GM10847 (cell line): ENCODE measurements around the gene CISTR.

ENCODE experiments used
- POLR2A ChIP-seq: IDR thresholded peaks from 2 replicates; pipeline ENCODE4 v1.6.1; 2011; ENCODE audit not compliant: insufficient read length; ENCODE audit errors: extremely low read depth

The CISTR gene

DNA sequence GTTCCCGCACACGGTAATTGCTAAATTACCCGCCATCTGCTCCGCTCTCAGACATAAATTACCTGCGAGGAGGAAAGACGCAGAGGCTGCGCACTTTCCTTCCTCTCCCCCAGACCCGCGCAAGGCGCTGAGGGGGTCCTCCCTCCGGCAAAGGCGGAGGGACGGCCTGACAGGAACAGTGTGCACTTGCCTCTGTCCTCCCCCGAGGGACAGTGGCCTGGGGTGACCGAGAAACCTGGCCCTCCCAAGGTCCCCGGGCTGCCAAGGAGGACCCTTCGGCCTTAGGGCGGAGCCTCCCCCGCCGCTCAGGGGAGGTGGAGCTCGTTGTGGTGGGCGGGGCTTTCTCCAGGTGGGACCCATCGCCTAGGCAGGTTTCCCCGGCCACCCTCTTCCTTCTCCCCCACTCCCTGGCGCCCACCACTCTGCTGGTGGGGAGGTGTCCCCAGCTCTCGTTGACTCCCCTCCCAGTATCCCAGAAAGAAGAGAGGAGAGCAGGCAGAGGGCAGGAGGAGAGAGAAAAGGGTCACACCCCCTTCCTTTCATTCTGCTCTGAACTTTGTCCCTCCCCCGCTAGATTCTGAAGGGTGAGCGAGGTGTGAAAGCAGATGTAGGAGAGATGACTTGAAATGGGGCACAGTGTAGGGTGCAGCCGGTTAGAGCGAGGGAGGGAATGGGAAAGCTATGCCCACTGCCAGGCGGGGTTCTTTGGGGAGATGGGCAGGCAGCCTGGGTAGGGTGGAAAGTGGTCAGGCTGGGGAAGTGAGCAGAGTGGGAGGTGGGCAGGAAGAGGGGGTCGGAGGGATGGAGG, 13.2 kb downstream of the CISTR start:
- no peak for TF ChIP-seq POLR2A

DNA sequence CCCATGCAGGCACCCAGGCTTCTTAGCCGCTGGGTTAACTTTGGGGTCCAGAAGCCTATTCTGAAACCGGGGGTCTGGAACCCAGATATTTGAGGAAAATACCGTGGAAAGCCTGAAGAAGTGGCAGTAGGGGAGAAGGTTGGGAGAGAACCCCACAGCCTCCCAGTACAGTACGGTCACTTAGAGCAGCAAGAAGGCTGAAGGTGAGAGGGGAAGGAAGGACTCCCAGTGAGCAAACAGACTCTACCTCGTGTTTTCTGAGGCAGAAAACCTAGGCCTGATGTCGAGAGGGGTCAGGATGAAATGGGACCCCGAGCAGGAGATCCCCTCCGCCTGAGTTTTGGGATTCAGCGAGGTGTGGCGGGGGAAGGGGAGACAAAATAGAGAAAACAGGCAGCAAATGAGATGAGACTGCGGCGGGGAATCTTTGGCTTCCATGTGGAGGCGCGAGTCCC, 13.8 kb downstream of the CISTR start:
- no peak for TF ChIP-seq POLR2A

DNA sequence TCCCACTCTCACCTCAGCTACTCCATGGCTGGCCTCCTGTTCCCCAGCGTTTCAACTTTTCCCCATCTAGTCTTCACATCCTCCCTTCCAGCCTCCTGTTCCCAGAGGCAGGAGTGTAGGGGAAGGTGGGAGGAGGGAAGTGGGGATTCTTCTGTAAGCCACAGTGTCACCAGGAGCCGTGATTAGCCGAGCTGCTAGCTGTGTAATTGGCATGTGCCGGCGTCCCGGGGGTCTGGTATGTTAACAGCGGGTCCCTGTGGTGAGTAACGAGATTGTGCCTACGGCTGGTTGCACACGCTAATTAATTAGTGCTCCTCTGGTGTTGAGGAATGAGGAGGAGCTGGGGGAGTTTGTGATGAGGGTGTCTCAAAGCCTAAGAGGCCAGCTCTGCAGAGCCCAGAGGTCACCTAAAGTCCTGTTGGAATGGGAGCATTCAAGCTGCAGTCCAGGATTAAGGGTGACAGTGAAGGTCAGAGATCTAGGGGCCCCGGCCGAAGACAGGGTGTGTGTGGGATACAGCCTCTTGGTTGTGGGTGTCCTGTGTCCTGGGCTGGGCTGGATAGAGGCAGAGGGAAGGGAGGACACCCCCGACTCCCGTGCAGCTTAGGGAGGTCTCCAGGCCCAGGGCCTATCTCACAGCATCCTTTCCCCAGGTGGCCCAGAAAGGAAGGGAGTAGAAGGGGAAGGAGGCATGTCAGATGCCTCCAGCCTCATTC, 14.5 kb downstream of the CISTR start:
- TF ChIP-seq POLR2A, result no peak

DNA sequence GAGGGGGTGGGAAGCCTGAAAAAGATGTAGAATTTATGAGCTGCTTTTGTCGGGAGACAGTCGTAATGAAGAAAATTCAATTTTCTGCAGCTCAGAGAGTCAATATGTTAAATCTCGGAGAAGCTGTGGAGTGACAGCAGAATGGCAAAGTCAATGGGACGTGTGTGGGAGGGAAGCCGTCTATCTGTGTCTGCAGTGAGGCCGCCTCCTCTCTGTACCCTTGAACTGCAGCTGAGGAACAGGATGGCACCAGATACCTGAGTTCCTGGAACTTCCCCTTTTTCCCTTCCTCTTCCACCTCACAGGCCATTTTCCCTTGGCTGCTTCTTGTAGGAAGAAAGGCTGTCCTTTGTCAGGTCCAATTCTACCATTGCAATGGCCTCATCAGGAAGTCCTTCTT, 15.2 kb downstream of the CISTR start:
- no peak for TF ChIP-seq POLR2A

DNA sequence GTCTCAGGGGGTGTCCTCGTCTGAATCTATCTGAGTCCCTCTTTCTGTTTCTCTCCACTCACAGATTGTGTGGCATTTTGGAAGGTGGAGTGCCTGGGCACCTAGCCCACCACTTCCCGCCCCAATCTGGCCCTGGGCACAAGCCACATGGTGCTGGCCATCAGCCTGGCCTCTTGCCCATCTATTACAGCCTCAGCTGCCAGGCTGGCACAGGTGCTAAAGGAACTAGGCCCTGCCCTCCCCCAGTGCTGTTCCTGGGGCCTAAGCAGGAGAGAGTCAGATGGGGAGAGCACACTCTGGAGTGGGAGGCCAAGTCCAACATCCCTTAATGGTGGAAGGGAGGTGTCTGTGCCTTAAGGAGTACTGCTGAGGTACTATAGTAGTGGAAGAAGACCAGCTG, 16.2 kb downstream of the CISTR start:
- no peak for TF ChIP-seq POLR2A

DNA sequence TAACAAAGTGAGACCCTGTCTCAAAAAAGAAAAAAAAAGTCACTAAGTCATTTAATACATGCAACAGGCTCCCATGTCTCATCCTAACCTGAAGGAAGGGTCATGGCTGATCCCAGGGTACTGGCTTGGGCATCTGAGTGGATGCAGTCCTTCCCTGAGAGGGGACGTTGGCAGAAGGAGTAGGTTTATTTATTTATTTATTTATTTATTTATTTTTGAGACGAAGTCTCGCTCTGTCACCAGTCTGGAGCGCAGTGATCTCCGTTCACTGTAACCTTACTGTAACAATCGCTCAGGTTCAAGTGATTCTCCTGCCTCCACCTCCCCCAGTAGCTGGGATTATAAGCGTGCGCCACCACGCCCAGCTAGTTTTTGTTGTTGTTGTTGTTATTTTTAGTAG, 17.4 kb downstream of the CISTR start:
- TF ChIP-seq POLR2A, result no peak

DNA sequence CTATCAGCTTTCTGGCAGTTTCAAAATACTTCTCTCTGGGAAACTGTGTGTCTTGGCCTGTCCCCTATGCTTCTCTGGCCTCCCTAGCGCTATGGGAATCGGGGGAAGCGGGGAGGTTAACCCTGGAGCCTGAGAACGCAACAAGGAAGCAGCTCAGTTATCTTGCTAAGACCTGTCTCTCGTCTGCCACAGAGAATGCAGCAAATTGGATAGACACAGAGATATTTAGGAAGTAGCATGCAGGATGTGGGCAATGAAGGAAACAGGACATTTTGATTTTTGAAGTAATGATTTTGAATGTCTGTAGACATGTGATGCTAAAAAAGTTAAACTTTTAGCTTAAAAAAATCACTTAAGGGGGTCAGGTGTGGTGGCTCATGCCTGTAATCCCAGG, 18.0 kb downstream of the CISTR start:
- TF ChIP-seq POLR2A, result no peak

DNA sequence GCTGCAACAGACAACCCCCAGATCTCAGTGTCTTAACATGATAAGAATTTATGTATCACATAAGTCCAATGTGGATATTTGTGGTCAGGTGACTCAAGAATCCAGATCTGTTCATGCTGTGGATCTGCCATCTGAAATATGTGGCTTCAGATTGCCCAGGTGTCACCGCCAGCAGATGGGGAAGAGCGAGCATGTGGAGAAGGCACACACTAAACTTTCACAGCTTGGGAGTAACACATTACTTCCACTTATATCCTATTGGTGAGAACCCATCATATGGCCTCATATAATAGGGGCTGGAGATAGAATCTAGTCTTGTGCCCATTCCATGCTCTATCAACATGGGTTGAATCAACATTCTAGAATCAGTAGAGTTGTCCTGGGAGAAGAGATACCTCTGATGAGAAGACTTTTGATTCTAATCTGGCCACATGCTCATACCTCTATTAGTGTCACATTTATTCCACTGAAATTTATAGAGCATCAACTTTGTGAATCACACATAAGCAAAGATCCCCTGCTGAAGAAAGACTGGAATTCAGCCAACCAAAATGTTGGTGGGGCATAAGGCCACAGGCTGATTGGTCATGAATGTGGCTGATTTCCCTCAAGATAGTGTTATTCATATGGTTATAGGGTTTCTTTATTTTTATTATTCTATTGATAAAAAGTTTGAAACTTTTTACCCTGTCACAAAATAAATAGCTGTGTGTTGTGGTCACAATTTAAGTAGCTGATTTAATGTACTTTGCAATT, 18.6 kb downstream of the CISTR start:
- TF ChIP-seq POLR2A, result no peak

DNA sequence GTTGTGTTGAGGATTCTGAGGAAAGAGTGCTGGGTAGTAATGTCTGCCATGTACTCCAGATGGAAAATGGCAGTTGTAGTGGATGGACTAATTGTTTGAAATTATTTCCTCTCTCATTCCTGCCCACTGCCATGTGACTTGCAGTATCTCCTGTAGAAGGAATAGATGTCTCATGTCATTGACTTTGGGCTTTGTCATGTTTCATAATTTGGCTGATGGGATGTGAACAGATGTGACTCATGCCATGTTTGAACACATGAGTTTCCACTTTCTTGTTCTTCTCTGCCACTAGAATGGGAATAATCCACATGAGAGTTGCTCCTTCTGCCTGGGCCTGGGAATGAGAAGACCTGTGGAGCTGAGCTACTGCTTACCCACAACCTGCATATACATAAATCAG, 22.1 kb downstream of the CISTR start:
- no peak for TF ChIP-seq POLR2A

DNA sequence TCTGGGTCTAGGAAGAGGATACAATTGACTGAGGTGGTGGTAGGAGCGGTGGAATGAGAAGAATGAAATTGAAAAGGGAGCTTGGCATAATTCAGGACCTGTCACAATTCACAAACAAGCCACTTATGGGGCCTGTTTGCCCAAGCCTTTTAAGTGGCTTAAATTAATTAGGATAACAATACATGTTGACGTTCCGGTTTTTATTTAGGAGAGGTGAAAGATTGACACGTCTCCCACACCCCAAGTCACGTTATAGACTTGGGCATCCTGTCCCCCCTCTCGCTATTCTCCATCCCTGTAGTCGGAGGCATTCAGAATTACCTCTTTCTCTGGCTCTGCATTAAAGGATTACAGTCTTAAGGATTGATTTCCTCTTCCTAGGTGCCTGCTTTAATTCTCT, 23.6 kb downstream of the CISTR start:
- TF ChIP-seq POLR2A, result no peak

DNA sequence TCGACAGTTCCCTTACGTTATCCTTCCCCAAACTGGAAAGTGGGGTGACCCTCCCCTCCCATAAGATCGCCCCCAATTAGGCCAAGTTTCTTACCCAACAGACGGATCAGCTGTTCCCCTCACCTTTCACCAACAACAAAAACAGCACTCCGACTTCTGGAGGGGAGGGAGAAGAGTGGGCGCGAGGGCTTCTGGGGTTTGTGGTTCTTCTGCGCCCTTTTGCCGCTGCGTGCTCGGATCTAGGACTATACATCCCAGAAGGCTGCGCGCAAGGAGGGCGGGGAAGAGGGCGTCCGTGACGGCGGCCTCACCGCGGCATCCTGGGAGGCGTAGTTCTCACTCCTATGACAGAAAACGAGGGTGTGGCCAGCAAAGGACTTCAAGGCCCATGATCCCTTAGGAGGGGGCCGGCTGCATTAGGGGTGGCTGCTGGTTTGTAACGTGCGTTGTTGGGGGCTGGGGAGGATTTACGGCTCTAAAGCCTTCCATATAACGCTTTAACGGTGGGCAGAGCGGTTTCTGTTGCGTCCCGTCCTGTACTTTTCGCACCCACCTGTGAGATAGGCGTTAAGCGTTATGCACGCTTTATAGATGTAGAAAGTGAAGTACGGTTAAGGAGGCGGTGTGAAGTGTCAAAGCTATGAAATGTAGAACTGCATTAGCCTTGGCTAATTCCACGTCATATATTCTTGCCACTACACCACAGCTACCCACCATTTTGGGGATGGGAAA, 24.3 kb downstream of the CISTR start, which contains the start of gene CALCOCO1:
Gene CALCOCO1 (minus strand): TSS at position 143 of the 732 bp plus-strand sequence. CDS start 2,210 bp downstream, outside the sequence.
- peak; percentile 44 for TF ChIP-seq POLR2A

DNA sequence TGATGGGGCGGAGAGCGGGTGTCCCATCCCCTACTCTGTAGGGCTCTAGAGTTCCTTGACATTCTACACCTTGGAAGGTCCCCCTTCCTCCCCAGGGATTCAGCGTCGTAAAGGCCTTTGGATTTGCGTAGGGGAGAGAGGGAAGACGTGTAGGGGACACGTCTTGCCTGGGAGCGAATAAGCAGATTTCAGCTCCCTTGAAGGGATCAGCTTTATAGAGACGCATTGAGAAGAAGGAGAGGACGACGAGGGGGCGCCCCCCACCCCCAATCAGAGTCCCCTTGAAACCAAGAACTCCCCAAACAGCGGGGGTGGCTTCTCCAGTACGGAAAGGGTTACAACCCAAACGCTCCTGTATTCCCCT, 24.9 kb downstream of the CISTR start:
- TF ChIP-seq POLR2A, result no peak

DNA sequence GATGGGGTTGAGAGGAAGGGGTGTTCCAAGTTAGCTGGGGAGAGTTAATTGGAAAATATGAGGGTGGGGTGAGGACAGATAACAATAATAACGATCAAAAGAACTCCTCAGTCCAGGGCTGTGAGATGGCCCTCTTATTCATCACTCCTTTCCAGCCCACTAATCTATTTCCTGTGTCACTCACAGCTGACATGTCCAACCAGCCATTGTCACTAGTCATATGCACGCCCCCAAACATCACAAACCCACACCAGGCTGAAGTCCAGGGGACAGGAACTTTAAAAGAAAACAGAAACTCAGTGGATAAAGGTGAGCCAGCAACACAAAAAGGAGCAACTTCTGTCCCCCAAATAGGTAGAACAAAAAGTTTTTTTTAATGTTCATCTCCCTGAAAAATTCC, 25.4 kb downstream of the CISTR start:
- TF ChIP-seq POLR2A, result no peak

DNA sequence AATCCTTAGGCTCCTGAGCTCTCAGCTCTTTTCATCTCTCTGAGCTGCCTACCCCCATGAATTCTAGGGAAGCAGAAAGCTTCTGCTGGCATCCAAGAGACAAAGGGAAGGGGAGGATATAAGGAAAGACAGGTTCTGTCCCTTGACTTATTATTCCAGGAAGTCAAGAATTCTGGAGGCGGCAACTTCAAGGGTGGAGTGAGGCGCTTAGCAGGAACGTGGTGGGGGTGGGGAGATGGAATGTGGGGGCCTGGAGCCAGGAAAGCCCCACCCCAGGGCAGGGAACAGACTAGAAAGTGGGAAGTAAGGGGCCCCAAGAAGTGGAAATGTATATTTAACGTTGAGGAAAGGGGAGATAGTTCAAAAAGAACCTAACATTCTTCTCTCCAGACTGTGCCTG, 26.0 kb downstream of the CISTR start:
- TF ChIP-seq POLR2A, result no peak

DNA sequence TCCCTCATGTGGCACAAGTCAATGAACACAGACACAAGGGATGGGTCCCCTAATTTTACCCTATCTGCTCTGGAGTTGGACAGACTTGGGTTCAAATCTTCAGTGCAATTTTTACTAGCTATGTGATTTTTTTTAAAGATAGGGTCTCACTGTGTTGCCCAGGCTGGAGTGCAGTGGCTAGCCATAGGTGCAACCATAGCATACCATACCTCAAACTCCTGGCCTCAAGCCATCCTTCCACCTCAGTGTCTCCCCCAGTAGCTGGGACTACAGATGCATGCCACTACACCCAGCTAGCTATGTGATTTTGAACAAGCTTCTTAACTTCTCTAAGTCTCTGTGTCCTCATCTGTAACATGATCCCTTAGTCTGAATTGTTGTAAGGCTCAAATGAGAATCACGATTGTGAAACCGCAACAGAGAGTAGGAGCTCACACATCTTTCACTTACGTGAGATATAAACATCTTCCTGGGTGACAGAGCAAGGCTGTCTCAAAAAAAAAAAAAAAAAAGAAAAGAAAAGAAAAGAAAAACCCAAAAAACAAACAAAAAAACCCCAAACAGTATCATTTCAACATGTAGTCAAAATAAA, 29.2 kb downstream of the CISTR start:
- TF ChIP-seq POLR2A, result no peak

DNA sequence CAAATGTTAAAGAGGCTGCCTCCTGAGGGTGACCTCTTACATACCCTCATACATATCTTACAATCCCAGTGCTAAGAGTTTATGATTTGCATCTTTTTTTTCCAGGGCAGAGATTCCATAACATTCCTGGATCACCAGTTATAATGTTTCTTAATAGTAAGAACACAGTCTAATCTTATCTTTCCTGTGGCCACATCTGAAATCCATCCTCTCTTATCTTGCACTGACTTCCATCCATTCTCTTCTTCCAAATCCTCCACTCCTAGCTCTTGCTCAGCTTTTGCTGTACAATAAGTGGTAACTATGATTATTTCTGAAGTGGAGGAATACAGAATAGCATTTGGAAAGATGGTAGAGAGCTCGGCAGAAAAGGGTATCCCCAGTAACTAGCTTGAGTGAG, 30.8 kb downstream of the CISTR start:
- no peak for TF ChIP-seq POLR2A
